NCI-H345 (cell line): ENCODE data around the gene KCTD10.

ENCODE experiments used
- DNase-seq: peaks from one replicate; lab custom pipeline; 2025; lab: John Stamatoyannopoulos, UW

KCTD10 gene

DNA sequence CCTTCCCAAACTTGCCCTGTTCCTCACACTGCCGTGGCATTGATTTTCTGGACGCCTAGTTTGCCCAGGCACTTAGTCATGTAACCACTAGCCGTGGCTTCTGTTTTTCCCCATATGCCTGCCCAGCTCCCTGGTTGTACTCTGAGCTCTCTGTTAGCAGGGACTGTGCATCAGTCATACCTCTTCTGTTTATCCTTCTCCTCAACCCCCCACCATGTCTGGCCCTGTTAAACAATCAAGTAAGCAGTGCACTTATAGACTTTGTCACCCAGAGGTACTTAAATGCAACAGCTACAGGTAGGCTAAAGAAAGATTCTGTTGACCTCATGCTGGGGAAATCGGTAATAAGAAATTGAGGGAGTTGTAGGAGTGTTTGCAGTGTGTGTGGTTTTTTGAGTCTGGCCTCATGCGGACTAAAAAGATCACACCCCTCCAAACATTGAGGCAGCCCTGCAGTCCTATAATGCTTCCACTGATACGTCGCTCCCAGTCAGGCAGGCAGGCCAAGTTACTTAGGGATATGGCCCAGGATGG lies 17.3 kb upstream of the KCTD10 start:
- no peak for DNase-seq

- no peak for DNase-seq
Measured at GRCh38 chr12:109493938-109494337, 16.8 kb upstream of the KCTD10 start.

GRCh38 chr12:109493090-109493489 lies 16.0 kb upstream of the KCTD10 start:
- DNase-seq: no peak

DNA sequence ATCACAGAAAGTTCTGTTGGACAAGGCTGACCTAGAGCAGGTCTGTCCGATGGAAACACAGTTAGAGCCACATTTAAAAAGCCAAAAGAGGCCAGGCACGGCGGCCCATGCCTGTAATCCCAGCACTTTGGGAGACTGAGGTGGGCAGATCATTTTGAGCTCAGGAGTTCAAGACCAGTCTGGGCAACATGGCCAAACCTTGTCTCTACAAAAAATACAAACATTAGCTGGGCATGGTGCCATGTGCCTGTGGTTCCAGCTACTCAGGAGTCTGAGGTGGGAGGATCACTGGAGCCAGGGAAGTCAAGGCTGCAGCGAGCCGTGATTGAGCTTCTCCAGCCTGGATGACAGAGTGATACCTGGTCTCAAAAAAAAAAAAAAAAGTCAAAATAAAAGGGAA lies 15.3 kb upstream of the KCTD10 start:
- no peak for DNase-seq

GRCh38 chr12:109491671-109492070 lies 14.6 kb upstream of the KCTD10 start:
- DNase-seq: no peak

DNA sequence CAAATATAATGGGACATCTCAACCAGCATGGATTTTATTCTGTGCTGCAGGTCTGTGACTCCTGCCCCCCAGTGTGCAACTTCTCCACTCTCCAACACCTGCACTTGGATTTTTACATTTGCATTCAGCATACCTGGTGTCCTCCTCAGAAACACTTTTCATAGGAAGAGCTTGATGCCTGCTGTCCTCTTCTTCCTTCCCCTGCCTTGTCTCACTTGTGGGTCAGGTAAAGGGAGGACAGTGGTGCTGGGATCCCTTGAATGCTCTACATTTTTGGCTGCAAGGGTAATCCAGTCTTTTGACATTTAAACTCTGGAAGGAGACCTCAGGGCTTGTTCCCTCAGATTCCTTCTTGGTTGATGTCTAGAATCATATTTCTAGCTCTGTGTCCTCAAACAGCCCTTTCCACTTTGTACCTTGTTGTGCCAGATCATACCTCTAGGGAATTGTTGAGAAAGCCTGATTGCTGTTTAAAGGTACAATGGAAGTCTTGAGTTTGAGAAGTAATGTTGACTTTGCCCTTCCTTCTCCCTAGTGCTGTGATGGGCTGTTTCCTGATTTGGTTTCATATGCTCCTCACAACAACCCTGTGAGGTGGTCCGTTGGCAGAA lies 13.0 kb upstream of the KCTD10 start:
- no peak for DNase-seq

DNA sequence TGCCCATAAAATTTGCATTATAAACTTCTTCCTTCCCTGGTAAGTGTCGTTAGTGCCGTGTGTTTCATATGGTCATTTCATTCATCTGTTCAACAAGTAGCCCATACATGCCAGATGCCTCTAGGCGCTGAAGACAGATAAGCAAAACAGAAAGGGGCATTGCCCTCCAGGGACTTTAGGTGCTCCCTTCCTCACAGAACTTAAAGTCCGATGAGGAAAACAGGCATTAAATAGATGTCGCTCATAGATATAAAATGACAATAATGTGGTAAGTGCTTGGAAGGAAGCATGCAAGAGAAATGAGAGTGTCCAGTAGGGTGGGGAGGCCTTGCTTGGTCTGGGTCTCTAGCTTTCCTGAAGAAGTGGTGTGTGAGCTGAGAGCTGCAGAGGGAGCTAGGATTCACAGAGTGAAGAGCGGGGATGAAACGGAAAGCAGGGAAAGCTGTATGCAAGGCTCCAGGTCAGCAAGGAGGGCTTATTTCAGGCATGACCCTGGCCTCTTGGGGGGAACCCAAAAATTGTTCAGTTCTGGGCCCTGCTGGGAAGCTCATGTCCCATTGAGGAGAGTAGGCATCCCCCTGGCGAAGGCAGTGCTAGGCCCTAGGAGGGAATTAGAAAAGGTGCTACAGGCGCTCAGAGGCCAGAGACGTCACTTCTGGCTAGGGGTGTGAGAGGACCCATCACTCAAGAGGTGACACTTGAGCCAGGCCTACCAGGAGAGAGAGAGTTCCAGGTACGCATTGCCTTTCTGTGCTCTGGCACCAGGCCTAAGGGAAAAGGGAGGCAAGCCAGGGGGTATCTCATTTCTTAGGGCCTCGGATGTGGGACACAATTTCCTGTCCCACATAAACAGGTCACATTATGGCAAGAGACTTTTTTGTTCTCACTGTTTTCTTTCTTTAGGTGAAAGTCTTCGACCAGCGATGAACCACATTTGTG lies 12.2 kb upstream of the KCTD10 start:
- no peak for DNase-seq

DNA sequence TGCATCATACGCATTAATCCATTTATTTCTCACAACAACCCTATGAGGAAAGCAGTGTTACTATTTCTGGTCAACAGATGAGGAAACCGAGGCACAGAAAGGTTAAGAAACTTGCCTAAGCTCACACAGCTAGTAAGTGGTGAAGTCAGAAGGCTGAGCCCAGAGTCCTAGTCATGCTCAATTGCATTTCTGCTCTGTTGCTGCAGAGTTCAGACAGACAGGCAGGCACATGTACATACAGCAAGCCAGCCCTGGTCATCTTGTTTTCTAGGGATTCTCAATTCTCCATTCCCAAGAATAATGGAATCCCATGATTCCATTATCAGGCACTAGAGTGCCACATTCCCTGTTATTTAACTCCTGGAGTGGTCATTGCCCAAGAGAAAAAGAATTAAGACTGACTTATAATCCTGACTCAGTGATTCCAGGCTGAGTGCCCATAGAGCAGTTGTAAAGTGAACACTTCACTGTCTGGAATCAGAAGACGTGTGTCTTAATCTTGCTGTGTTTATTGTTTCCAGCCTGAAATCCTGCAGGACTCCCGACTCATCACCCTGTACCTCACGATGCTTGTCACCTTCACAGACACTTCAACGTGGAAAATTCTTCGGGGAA lies 11.1 kb upstream of the KCTD10 start:
- DNase-seq: no peak

GRCh38 chr12:109487181-109488050 lies 10.3 kb upstream of the KCTD10 start:
- DNase-seq: no peak

- no peak for DNase-seq
Measured at GRCh38 chr12:109485201-109485600, 8.1 kb upstream of the KCTD10 start.

- no peak for DNase-seq
Measured at GRCh38 chr12:109483346-109483745, 6.2 kb upstream of the KCTD10 start.

DNA sequence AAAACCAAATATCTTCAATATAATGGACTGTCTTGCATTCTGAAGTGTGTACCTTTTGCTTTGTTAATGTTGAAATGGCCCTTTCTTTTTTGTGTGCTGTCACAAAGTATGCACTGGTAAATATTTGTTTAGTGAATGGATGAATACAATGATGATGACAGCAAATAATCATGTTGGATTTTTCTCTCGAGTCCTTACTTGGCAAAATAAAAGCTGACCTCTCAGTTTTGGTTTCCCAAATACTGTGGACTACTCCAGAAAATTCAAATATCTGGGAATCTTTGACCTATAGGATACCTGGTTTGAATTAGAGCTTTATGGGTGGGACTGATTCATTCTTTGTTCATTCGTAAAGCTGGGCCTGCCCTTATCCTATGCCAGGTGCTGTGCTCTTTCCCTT lies 5.8 kb upstream of the KCTD10 start:
- no peak for DNase-seq

- DNase-seq: peak; percentile 6
Measured at GRCh38 chr12:109482491-109482890, 5.4 kb upstream of the KCTD10 start.

GRCh38 chr12:109481863-109482262 lies 4.8 kb upstream of the KCTD10 start:
- DNase-seq: no peak

GRCh38 chr12:109480356-109480755 lies 3.3 kb upstream of the KCTD10 start:
- no peak for DNase-seq

DNA sequence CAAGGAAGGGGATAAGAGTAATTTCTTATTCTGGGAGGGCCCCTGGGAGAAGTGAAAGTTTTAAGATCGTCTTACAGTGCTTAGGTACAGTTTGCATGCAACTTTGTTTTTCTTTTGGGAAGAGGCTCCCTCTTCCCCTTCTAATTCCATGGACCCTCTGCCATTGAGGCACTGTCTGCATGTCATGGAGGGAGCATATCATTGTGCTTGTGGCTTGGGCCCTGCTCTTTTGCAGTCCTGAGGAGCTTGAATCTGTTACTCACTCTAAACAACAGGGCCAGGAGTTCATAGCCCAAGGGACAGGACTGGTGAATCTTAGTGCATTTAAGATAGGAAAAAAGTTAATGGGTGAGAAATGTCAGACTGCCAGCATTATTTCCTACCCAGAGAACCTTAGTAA lies 2.7 kb upstream of the KCTD10 start:
- DNase-seq: no peak

- no peak for DNase-seq
Measured at GRCh38 chr12:109477963-109478315, 839 bp upstream of the KCTD10 start.

GRCh38 chr12:109476807-109477184 lies 304 bp downstream of the KCTD10 start:
- DNase-seq: peak; percentile 4

- no peak for DNase-seq
Measured at GRCh38 chr12:109475993-109476806, 900 bp downstream of the KCTD10 start.

DNA sequence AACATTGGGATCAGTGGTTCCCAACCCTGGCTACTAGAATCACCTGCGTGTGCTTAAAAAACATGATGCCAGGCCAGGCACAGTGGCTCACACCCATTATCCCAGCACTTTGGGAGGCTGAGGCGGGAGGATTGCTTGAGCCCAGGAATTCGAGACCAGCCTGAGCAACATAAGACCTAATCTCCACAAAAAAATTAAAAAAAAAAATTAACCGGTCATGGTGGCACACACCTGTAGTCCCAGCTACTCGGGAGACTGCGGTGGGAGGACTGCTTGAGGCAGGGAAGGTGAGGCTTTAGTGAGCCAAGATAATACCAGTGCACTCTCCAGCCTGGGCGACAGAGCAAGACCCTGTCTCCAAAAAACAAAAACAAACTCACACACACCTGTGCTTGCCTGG lies 2.0 kb downstream of the KCTD10 start:
- no peak for DNase-seq
